HepG2 (cell line): Measurements from ENCODE around the gene STAMBPL1. TPM values are rescaled to one million over a fixed set of nuclear protein-coding genes. Genes with fewer than 3 reads are reported as not detected.
A peak's percentile ranks its signal among the peaks of the same experiment; 100 is the strongest.
"Not testable (repeated sequence)": the region's sequence is repeated elsewhere in the genome, so short reads cannot be mapped to it uniquely, and the experiment has no call there.

Source experiments
- ATAC-seq: fragments of 200-7000 bp; cut with Tn5 transposase; 3 replicates; pipeline ENCODE4 v1.9.1; 2020; ENCODE audit warnings: mild to moderate bottlenecking, moderate library complexity
- BruUV-seq: library from RNA; stranded (reverse); fragments of 400-500 nt; replicated peaks from 2 replicates; lab custom pipeline; 2021; lab: Mats Ljungman, UMichigan
- CTCF ChIA-PET: fragments of 300-600 bp; formaldehyde crosslinking; extraction: SDS; loops from one replicate; lab custom pipeline; 2021; ENCODE audit warnings: low total read pairs, inconsistent platforms, low intra/inter-chr PET ratio; lab: Yijun Ruan, JAX
- POLR2A ChIA-PET: fragments of 350-600 bp; sonication (Branson Sonifier 250); formaldehyde crosslinking; loops from one replicate; lab custom pipeline; 2020; ENCODE audit warnings: antibody characterized with exemption, inconsistent platforms; lab: Yijun Ruan, JAX
- DNase-seq: peaks from one replicate; pipeline ENCODE4 v3.0.0-alpha.2; 2015; ENCODE audit warnings: low spot score
- FAIRE-seq: peaks from 3 replicates; lab custom pipeline; 2011; peaks lifted over from hg19 to GRCh38; lab: Jason Lieb, UNC
- H2AFZ ChIP-seq: one replicate; pipeline ENCODE4 v1.6.1; 2011; ENCODE audit warnings: low read length, inconsistent platforms
- H3K27ac ChIP-seq: fragments of 300-600 bp; 3 replicates; pipeline ENCODE4 v1.8.0; 2011; ENCODE audit warnings: mixed run types, mild to moderate bottlenecking, mixed read lengths, low read length, inconsistent platforms; ENCODE audit not compliant: insufficient read depth; ENCODE audit errors: extremely low read length
- H3K27me3 ChIP-seq, 2 experiments: fragments of 200-600 bp in 1 of 2; 2 replicates in 1 of 2; 3 replicates in 1 of 2; pipeline versions ENCODE4 v1.6.0 to v1.8.0; 2011; ENCODE audit warnings: low read length in 2 of 2, mild to moderate bottlenecking in 2 of 2, moderate library complexity in 2 of 2, inconsistent platforms in 1 of 2; ENCODE audit not compliant: insufficient read depth in 2 of 2, control insufficient read depth in 1 of 2
- H3K36me3 ChIP-seq, 2 experiments: fragments of 200-600 bp in 1 of 2; replicated peaks in 1 of 2; 2 replicates in 1 of 2; 3 replicates in 1 of 2; pipeline versions ENCODE4 v1.5.1 to v1.8.0; 2011; ENCODE audit warnings: low read length in 2 of 2, inconsistent platforms in 1 of 2; ENCODE audit not compliant: insufficient read depth in 2 of 2, control insufficient read depth in 1 of 2
- H3K4me1 ChIP-seq: 2 replicates; pipeline ENCODE4 v1.5.1; 2012; ENCODE audit warnings: low read length, inconsistent platforms; ENCODE audit not compliant: insufficient read depth
- H3K4me2 ChIP-seq: 2 replicates; pipeline ENCODE4 v1.6.0; 2011; ENCODE audit warnings: low read depth, low read length, inconsistent platforms
- H3K4me3 ChIP-seq, 3 experiments: fragments of 200-600 bp in 1 of 3; sonication (generic), shearing (Covaris generic) in 1 of 3; replicated peaks in 1 of 3; 2 replicates each; pipeline ENCODE4 v1.5.1; 2011 to 2016; ENCODE audit warnings: low read length in 3 of 3, inconsistent platforms in 2 of 3, low read depth in 2 of 3, mild to moderate bottlenecking in 2 of 3, control low read depth in 1 of 3, mixed read lengths in 1 of 3; ENCODE audit not compliant: insufficient read depth in 1 of 3
- H3K79me2 ChIP-seq: one replicate; pipeline ENCODE4 v1.6.1; 2011; ENCODE audit warnings: low read length, inconsistent platforms; ENCODE audit not compliant: insufficient read depth
- H3K9ac ChIP-seq: 2 replicates; pipeline ENCODE4 v1.6.0; 2011; ENCODE audit warnings: mild to moderate bottlenecking, low read depth, low read length, inconsistent platforms; ENCODE audit not compliant: insufficient read depth
- H3K9me3 ChIP-seq: 2 replicates; pipeline ENCODE4 v1.5.1; 2012; ENCODE audit warnings: mild to moderate bottlenecking, low read length
- H4K20me1 ChIP-seq: 2 replicates; pipeline ENCODE4 v1.6.0; 2011; ENCODE audit warnings: inconsistent platforms, mild to moderate bottlenecking, low read length, moderate library complexity; ENCODE audit not compliant: insufficient read depth
- ESRRA ChIP-seq: sonication (generic); formaldehyde crosslinking; IDR thresholded peaks from 2 replicates; pipeline ENCODE4 v1.5.1; 2020; ENCODE audit warnings: mild to moderate bottlenecking, low read depth, missing genetic modification reagents
- MXI1 ChIP-seq: IDR thresholded peaks from 3 replicates; pipeline ENCODE4 v1.6.1; 2012; ENCODE audit warnings: low read depth, low read length, inconsistent platforms, borderline replicate concordance
- RAD21 ChIP-seq: fragments of 450-650 bp; formaldehyde crosslinking; IDR thresholded peaks from 2 replicates; pipeline ENCODE4 v1.5.0; 2020; ENCODE audit warnings: mild to moderate bottlenecking
- RAD51 ChIP-seq: fragments of 450-650 bp; IDR thresholded peaks from 2 replicates; pipeline ENCODE4 v1.6.1; 2016; ENCODE audit warnings: borderline replicate concordance
- ZNF234 ChIP-seq: sonication (generic); formaldehyde crosslinking; conservative IDR thresholded peaks from 2 replicates; pipeline ENCODE4 v1.5.1; 2020; ENCODE audit warnings: mild to moderate bottlenecking, missing genetic modification reagents
- ZNF253 ChIP-seq: sonication (generic); formaldehyde crosslinking; IDR thresholded peaks from 2 replicates; pipeline ENCODE4 v1.8.0; 2022; ENCODE audit warnings: mild to moderate bottlenecking, missing genetic modification reagents, borderline replicate concordance
- ZNF672 ChIP-seq: sonication (generic); formaldehyde crosslinking; IDR thresholded peaks from 2 replicates; pipeline ENCODE4 v1.8.1; 2022; ENCODE audit warnings: missing genetic modification reagents
- WGBS: methylation state at CpG from one replicate; pipeline ENCODE4 v1.1.6; 2017; ENCODE audit warnings: low lambda C conversion rate; 5-methylcytosine and 5-hydroxymethylcytosine counted together
- in situ Hi-C: cut with HindIII; loops from 2 replicates; pipeline ENCODE4 v1.10.0; 2017; ENCODE audit warnings: low pct_unique_long_range_greater_than_20kb; ENCODE audit not compliant: extremely low pct_ligation_motif_present
- intact Hi-C: fragments of 100-400 bp; cut with micrococcal nuclease; formaldehyde crosslinking; loops from one replicate; pipeline ENCODE4 v1.10.0; 2022; ENCODE audit not compliant: unreplicated experiment
- polyA plus RNA-seq, 8 experiments: library from polyadenylated mRNA; depleted of rRNA in 3 of 8; stranded (reverse) in 7 of 8; unstranded in 1 of 8; fragments of >200 nt; fragmentation: Illumina TruSeq in 4 of 8; extraction: Trizol in 4 of 8; gene quantifications; 2 replicates each; pipeline versions ENCODE4 v1.2.1 to v1.2.3, GENCODE V29; 2011 to 2016; ENCODE audit warnings: low read depth in 4 of 8, missing spikeins in 1 of 8, mixed read lengths in 1 of 8; ENCODE audit not compliant: insufficient read depth in 1 of 8
- total RNA-seq, 5 experiments: library from RNA; depleted of rRNA; stranded (reverse); fragments of >200 nt; fragmentation: Illumina TruSeq; extraction: Trizol; gene quantifications; 2 replicates each; pipeline ENCODE4 v1.2.3, GENCODE V29; 2016; ENCODE audit warnings: low read depth in 1 of 5
- TF ChIP-seq, protein P1 (sequence below): IDR thresholded peaks from 2 replicates; pipeline ENCODE4 v1.4.0; 2020; ENCODE audit warnings: mild to moderate bottlenecking, missing genetic modification reagents

Gene STAMBPL1
- total and polyA plus RNA-seq, 2 of the 13 experiments (the other 11 are each of a cell fraction or from before 2014, with no cell fraction given) = 1.4 to 1.5 TPM

DNA sequence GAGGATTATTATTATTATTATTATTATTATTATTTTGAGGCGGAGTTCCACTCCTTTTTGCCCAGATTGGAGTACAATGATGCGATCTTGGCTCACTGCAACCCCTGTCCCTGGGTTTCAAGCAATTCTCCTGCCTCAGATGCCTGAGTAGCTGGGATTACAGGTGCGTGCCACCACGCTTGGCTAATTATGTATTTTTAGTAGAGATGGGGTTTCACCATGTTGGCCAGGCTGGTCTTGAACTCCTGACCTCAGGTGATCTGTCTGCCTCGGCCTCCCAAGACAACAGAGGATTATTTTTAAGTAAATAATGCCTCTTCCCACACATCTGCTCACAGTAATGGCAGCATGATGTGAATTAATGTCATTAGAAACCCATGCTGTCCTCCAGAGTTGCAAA, 52.0 kb downstream of the STAMBPL1 start:
- H3K27ac ChIP-seq, H4K20me1 ChIP-seq, ATAC-seq, H3K9ac ChIP-seq, H3K79me2 ChIP-seq, H3K27me3 ChIP-seq, POLR2A ChIA-PET, DNase-seq, H2AFZ ChIP-seq, H3K4me3 ChIP-seq, H3K36me3 ChIP-seq, H3K4me1 ChIP-seq, H3K4me2 ChIP-seq, BruUV-seq, H3K9me3 ChIP-seq, FAIRE-seq: not testable (repeated sequence)
- in situ Hi-C loops = loop anchor here (10.0 kb wide), 1 partner anchor 273 kb away; the partner anchor contains the start of gene CH25H
- 64% methylated on average over 5 of the region's 5 CpGs for WGBS
- CTCF ChIA-PET = interaction anchor here (6.4 kb wide), 1 partner anchor 96 kb away, joined by 45 read pairs; no protein-coding TSS in a partner anchor
- intact Hi-C loops = loop anchor here (1.0 to 5.0 kb wide), 2 partner anchors 35 to 97 kb away; no protein-coding TSS in a partner anchor

DNA sequence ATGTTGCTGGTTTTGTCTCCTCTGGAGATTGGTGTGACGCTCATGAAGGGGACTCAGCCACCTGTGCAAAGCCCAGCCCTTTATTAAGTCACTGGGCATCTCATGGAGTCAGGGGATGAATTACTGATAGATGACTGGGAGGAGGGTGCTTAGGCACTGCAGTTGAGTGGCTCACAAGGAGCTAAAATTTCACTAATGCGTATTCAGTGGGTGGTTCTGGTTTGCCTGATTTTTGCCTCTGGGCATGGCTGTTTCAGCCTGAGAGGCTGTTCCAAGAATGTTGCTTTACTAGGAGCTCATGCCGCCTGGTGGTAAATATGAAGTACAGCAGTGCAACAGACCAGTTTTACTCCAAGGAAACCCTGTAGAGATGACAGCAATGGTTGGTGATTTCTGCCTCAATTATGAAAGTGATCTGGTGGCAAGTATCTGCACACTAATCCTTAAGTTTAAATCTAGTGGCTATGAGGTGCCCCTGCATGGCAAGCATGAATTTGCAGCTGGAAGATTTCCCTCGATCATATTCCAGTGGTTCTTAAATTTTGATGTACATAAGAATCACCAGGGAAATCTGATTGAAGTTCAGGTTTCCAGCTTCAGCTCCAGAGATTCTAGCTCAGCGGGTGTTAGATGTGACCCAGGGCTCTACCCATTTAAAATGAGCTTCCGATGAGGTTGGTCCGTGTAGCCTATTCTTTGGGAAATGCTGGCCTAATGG, 52.7 kb downstream of the STAMBPL1 start:
- Histone ChIP-seq H3K4me2 (no peak overlapping the region), H3K27me3 (no peaks in the 10 kb centered on the region), H2AFZ (no peak overlapping the region), H4K20me1 (no peaks in the 10 kb centered on the region), H3K4me3 (no peak overlapping the region), H3K79me2 (no peaks in the 10 kb centered on the region), H3K9ac (no peak overlapping the region), H3K9me3 (no peaks in the 10 kb centered on the region), H3K4me1 (peaks cover 8% of the 10 kb centered on the region), H3K36me3 (peaks cover 0 to 4% of the 10 kb centered on the region in 2 experiments; a peak in 1 of 5 replicates), H3K27ac (no peak overlapping the region)
- DNase-seq (peak; percentile 60), ATAC-seq (peak; percentile 92), FAIRE-seq (peak; percentile 84)
- POLR2A ChIA-PET = no interaction called here
- CTCF ChIA-PET = interaction anchor here (6.4 kb wide), 1 partner anchor 97 kb away, joined by 45 read pairs; no protein-coding TSS in a partner anchor
- WGBS = 63% methylated on average over 7 of the region's 7 CpGs
- in situ Hi-C loops (loop anchor here (10.0 kb wide), 1 partner anchor 272 kb away; the partner anchor contains the start of gene CH25H), intact Hi-C loops (loop anchor here (1.0 to 5.0 kb wide), 2 partner anchors 35 to 97 kb away; no protein-coding TSS in a partner anchor)
- BruUV-seq = no TSS peak
- no peak for TF ChIP-seq ZNF672 (CRISPR knock-in tag)
- TF ChIP-seq RAD51 = no peak
- TF ChIP-seq ZNF234 (CRISPR knock-in tag) = no peak
- no peak for TF ChIP-seq ESRRA (CRISPR knock-in tag)
- TF ChIP-seq, protein P1, sequence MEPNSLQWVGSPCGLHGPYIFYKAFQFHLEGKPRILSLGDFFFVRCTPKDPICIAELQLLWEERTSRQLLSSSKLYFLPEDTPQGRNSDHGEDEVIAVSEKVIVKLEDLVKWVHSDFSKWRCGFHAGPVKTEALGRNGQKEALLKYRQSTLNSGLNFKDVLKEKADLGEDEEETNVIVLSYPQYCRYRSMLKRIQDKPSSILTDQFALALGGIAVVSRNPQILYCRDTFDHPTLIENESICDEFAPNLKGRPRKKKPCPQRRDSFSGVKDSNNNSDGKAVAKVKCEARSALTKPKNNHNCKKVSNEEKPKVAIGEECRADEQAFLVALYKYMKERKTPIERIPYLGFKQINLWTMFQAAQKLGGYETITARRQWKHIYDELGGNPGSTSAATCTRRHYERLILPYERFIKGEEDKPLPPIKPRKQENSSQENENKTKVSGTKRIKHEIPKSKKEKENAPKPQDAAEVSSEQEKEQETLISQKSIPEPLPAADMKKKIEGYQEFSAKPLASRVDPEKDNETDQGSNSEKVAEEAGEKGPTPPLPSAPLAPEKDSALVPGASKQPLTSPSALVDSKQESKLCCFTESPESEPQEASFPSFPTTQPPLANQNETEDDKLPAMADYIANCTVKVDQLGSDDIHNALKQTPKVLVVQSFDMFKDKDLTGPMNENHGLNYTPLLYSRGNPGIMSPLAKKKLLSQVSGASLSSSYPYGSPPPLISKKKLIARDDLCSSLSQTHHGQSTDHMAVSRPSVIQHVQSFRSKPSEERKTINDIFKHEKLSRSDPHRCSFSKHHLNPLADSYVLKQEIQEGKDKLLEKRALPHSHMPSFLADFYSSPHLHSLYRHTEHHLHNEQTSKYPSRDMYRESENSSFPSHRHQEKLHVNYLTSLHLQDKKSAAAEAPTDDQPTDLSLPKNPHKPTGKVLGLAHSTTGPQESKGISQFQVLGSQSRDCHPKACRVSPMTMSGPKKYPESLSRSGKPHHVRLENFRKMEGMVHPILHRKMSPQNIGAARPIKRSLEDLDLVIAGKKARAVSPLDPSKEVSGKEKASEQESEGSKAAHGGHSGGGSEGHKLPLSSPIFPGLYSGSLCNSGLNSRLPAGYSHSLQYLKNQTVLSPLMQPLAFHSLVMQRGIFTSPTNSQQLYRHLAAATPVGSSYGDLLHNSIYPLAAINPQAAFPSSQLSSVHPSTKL (CRISPR knock-in tag) = no peak
- no peak for TF ChIP-seq MXI1
- no peak for TF ChIP-seq ZNF253
- TF ChIP-seq RAD21 = peak; percentile 57
